SKM-1 treated with dmso at 0.1 percent for 144 hours (cell line): Measurements from ENCODE around the gene WDR59.

ENCODE experiments used
- DNase-seq: peaks from one replicate; lab custom pipeline; 2025; ENCODE audit not compliant: unreplicated experiment; lab: John Stamatoyannopoulos, UW

Gene WDR59

GRCh38 chr16:74987027-74987681 is 2.2 kb upstream of the WDR59 start:
- no peak for DNase-seq

GRCh38 chr16:74984194-74984528 is 762 bp downstream of the WDR59 start:
- DNase-seq: peak; percentile 18

- DNase-seq: no peak
Observed at GRCh38 chr16:74982256-74982655, 2.7 kb downstream of the WDR59 start.

DNA sequence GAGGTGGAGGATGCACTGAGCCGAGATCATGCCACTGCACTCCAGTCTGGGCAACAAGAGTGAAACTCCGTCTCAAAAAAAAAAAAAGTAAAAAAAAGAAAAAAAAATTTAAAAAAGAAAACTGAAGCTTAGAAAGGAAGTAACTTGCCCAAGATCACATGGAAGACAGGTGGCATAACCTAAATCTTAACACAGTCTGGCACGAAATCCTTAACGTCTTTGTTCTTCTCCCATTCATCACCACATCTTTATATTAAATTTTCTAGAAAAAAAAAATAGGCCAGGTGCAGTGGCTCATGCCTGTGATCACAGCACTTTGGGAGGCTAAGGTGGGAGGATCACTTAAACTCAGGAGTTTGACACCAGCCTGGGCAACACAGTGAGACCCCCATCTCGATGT is 9.3 kb downstream of the WDR59 start:
- no peak for DNase-seq

GRCh38 chr16:74973304-74973703 is 11.6 kb downstream of the WDR59 start:
- no peak for DNase-seq

DNA sequence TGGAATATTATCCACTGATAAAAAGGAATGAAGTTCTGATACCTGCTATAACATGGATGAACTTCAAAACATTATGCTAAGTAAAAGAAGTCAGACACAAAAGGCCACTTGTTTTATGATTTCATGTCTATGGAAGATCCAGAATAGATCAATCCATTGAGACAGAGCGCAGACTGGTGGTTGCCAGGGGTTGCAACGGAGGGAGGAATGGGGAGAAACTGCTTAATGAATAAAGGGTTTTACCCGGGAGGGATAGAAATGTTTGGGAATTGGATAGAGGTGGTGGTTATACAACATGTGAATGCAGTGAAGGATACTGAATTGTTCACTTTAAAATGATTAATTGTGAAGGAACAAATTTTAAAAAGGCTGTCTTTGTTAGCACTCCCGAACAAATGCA is 30.2 kb downstream of the WDR59 start:
- no peak for DNase-seq

DNA sequence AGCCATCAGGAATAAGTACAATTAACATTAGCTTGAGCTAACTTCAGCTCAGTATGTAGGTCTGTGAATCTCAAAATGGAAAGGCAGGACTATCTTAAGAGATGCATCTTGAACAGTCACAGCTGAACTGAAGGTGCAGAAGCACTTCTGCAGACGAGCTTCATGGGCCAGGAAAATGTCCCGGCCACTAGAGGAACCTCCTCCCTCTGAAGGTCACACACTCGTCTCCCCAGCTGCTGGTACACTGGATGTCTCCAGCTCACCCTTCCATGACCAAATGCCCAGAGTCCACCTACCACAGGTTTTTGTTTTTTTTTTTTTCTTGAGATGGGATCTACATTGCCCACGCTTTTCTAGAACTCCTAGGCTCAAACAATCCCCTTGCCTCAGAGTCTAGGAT is 33.2 kb downstream of the WDR59 start:
- DNase-seq: no peak

DNA sequence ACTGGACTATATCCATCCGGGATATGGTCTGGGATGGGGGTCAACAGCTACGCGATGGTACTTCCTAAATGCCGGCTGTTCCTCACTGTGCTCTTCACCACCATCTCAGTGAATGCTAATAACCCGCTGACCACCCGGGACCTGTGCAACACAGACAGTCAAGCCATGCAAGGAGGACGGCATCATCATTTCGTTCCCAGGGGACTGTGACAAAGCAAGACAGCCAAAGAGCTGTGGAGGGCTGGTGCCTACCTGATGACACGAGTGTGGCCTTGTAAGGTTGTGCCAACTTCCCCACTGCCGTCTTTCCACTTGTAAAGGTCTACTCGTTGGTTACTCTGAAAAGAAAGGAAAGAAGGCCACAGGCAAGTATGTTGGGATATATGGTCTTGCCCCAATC is 33.7 kb downstream of the WDR59 start:
- DNase-seq: no peak

DNA sequence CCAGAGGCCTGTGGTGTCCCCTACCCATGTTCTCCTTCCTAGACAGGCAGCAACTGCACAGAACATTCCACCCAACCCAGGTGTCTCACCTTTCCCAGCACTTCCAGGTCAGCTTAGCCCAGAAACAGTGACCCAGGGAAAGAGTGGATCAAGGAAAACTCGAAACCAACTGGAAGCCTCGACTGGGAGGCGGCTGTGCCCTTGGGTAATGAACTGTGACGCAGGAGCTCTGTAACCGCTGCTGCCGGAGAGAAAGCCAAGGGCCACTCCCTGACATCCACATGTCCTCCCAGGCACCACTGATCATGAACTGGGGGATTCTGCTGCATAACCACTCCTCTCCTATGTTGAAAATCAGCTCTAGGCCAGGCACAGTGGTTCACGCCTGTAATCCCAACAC is 34.4 kb downstream of the WDR59 start:
- DNase-seq: no peak

GRCh38 chr16:74949309-74949708 is 35.6 kb downstream of the WDR59 start:
- DNase-seq: no peak

DNA sequence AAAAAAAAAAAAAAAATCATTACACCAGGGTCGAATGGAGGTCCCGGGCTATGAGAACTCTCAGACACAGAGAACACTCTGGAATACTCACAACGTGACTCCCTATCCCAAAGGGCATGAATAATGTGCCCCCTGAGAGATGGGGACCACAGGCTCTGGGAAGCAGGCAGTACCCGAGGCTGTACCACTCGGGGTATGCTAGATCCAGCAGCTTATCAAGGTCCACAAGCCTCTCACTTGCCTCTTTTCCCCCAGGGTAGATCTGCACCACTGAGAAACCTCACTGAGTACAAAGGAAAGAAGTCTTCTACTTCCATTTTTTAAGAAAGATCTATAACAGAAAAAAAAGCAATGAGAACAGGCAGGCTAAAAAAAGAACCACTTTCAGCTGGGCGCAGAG is 40.5 kb downstream of the WDR59 start:
- DNase-seq: no peak

GRCh38 chr16:74942977-74943918 is 41.7 kb downstream of the WDR59 start:
- DNase-seq: no peak

DNA sequence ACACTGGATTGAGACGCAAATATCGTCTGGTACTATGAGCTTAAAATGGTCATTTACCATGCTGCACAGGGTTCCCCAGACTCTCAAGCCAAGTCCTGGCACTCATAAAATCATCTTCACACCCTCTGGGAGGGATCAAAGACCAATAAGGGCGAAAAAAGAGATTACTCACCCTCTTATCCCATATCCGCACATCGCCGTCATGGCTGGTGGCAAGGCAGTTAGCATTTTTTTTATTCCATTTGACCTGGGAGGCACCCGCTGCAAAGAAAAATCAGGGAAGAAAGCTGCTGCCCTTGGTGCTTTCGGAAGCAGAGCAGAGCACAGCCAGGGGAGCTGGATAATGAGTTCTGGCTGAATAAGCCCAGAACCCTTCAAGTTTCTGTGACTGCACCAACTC is 42.4 kb downstream of the WDR59 start:
- DNase-seq: no peak

- DNase-seq: no peak
Observed at GRCh38 chr16:74939688-74940087, 45.2 kb downstream of the WDR59 start.

DNA sequence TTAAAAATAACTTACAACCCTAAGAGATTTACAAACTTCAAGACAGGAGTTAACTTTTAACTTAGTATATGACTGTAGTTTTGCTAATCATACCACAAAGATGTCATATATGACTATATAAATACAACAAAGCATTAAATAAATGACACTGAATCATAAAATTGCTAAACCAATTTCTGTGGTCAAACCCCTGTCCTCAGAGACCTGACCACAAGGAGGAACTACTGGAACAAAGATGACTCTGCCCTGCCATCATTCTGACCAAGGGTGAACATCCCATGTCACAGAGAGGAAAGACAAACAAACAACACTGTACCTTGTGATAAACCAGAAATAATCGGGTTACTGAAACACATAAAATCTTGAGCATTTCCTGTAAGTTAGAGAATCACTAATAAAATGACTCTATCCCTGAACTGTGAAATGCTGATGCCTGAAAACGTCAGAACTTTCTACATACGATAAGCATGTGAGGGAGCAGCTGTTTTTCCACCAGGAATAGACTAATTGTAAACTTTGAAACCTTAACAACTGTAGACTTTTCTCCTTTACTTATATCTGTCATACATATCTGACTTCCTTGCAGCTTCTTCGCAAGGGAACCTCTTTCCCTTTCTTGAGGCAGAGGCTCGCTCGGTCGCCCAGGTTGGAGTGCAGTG is 47.9 kb downstream of the WDR59 start:
- DNase-seq: peak; percentile 31

- DNase-seq: no peak
Observed at GRCh38 chr16:74931445-74931844, 53.5 kb downstream of the WDR59 start.

GRCh38 chr16:74929636-74930035 is 55.3 kb downstream of the WDR59 start:
- DNase-seq: no peak

DNA sequence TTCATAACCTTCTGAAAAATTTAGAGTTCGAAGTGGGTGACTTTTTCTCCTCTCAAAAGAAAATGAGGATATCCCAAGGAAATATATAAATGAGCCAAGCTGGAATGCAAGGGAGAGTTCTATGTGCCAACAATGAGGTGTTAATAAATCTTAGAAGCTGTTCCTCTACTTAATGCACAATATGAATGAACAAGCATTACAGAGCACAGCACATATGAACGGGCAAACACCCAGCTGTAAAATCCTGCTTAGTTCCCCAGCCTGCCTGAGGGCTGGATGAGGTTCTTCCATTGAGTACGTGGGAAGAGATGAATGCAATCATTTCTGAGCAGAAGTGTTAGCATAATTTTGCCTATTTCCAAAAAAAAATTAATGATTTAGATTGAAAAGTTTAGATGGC is 58.1 kb downstream of the WDR59 start:
- DNase-seq: no peak

- DNase-seq: no peak
Observed at GRCh38 chr16:74923766-74924460, 61.0 kb downstream of the WDR59 start.

- DNase-seq: no peak
Observed at GRCh38 chr16:74922150-74923138, 62.5 kb downstream of the WDR59 start.
